ENCODE measurements around the gene SFTPA1.
"Not testable (repeated sequence)": the region's sequence is repeated elsewhere in the genome, so short reads cannot be mapped to it uniquely, and the experiment has no call there.

DNA sequence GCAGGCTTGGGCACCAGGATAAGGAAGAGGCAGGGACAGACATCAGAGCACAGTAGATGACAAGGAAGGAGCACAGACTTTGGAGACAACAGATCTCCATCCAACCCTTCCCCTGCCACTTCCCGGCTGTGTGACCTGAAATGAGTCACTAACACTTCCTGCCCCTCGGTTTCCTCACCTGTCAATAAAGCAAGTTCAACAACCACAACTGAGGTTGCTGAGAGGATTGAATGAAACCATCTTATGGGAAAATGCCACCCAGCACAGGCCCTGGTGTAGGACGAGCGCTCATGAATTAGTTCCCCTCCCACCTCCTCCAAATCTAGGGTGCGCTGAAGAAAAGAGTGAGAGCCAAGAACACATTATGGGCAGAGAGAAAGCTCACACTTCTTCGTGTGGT lies 27.8 kb upstream of the SFTPA1 start:
- TF ChIP-seq, protein P1, sequence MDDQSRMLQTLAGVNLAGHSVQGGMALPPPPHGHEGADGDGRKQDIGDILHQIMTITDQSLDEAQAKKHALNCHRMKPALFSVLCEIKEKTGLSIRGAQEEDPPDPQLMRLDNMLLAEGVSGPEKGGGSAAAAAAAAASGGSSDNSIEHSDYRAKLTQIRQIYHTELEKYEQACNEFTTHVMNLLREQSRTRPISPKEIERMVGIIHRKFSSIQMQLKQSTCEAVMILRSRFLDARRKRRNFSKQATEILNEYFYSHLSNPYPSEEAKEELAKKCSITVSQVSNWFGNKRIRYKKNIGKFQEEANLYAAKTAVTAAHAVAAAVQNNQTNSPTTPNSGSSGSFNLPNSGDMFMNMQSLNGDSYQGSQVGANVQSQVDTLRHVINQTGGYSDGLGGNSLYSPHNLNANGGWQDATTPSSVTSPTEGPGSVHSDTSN (IDR thresholded peaks at IDR 0.05; ENCODE audit: insufficient replicate concordance, low read depth, low read length): not testable (repeated sequence)
- TF ChIP-seq EZH2 (IDR thresholded peaks at IDR 0.05; ENCODE audit: borderline replicate concordance, control insufficient read depth, low read depth, low read length); HDAC6 (IDR thresholded peaks at IDR 0.05; ENCODE audit: unreplicated experiment); RAD21 (IDR thresholded peaks at IDR 0.05; ENCODE audit: insufficient read depth, low read depth, low read length); TBL1XR1 (IDR thresholded peaks at IDR 0.05; ENCODE audit: low read depth, low read length); JUND (IDR thresholded peaks at IDR 0.05; ENCODE audit: low read depth, low read length); YBX1 (IDR thresholded peaks at IDR 0.05); POLR2A (IDR thresholded peaks at IDR 0.05; ENCODE audit: low read depth, low read length): not testable (repeated sequence)
- TF ChIP-seq, protein P2, sequence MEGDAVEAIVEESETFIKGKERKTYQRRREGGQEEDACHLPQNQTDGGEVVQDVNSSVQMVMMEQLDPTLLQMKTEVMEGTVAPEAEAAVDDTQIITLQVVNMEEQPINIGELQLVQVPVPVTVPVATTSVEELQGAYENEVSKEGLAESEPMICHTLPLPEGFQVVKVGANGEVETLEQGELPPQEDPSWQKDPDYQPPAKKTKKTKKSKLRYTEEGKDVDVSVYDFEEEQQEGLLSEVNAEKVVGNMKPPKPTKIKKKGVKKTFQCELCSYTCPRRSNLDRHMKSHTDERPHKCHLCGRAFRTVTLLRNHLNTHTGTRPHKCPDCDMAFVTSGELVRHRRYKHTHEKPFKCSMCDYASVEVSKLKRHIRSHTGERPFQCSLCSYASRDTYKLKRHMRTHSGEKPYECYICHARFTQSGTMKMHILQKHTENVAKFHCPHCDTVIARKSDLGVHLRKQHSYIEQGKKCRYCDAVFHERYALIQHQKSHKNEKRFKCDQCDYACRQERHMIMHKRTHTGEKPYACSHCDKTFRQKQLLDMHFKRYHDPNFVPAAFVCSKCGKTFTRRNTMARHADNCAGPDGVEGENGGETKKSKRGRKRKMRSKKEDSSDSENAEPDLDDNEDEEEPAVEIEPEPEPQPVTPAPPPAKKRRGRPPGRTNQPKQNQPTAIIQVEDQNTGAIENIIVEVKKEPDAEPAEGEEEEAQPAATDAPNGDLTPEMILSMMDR (IDR thresholded peaks at IDR 0.05 in 2 of 3, conservative IDR thresholded peaks at IDR 0.05 in 1 of 3; ENCODE audit: control insufficient read depth in 2 of 3, extremely low read depth in 1 of 3, insufficient read depth in 1 of 3, low read depth in 3 of 3, low read length in 3 of 3): not testable (repeated sequence)
